Dendritic cell treated with granulocyte-macrophage colony-stimulating factor and Interleukin-4, amounts not matched to agents 40 ng/mL and 50 ng/mL, for 4 days (primary cell): Measurements from ENCODE around the gene USP30.

Experiments used
- H3K27ac Mint-ChIP-seq: one replicate; pipeline ENCODE4 v1.8.0; 2022; ENCODE audit warnings: mild to moderate bottlenecking, mixed read lengths
- H3K27me3 Mint-ChIP-seq: one replicate; pipeline ENCODE4 v1.8.0; 2022; ENCODE audit warnings: mild to moderate bottlenecking, mixed read lengths
- H3K36me3 Mint-ChIP-seq: one replicate; pipeline ENCODE4 v1.8.0; 2022; ENCODE audit warnings: low read depth, mixed read lengths
- H3K4me1 Mint-ChIP-seq: one replicate; pipeline ENCODE4 v1.8.0; 2022; ENCODE audit warnings: low read depth, mixed read lengths
- H3K4me3 Mint-ChIP-seq: one replicate; pipeline ENCODE4 v1.8.0; 2022; ENCODE audit warnings: mild to moderate bottlenecking, moderate library complexity, mixed read lengths
- H3K9me3 Mint-ChIP-seq: one replicate; pipeline ENCODE4 v1.8.0; 2022; ENCODE audit warnings: mixed read lengths
- intact Hi-C: fragments of 100-400 bp; cut with micrococcal nuclease; formaldehyde crosslinking; loops from one replicate; pipeline ENCODE4 v1.15.0; 2022

The USP30 gene

GRCh38 chr12:109137055-109137454, 84.7 kb downstream of the USP30 start:
- intact Hi-C loops = no loop called here
- H3K36me3 Mint-ChIP-seq = peaks cover 12% of the 10 kb centered on the region
- H3K4me1 Mint-ChIP-seq = no peaks in the 10 kb centered on the region
- no peaks in the 10 kb centered on the region for H3K9me3 Mint-ChIP-seq
- peaks cover 1% of the 10 kb centered on the region for H3K27me3 Mint-ChIP-seq
- no peak overlapping the region for H3K4me3 Mint-ChIP-seq
- H3K27ac Mint-ChIP-seq = no peak overlapping the region
